ENCODE measurements around the gene B3GAT3. TPM values are rescaled to one million over a fixed set of nuclear protein-coding genes. Genes with fewer than 3 reads are reported as not detected.

Gene B3GAT3
- total RNA-seq, 4 donors from 2014 or later = 28.0 to 47.4 (median 40.8) TPM

GRCh38 chr11:62615521-62615920 lies 6.3 kb downstream of the B3GAT3 start:
- no peak for DNase-seq
- 91% methylated on average over 7 of the region's 7 CpGs; no CpG with 5 or more reads in 1 of the 2 donors for WGBS, 2 donors (ENCODE audit: low coverage in 1 of 2)
- no peaks in the 10 kb centered on the region for H3K9me3 ChIP-seq
- no peaks in the 10 kb centered on the region for H3K36me3 ChIP-seq
- H3K4me3 ChIP-seq = no peak overlapping the region
- intact Hi-C loops (cut with DNase I; ENCODE audit: low total_unique reads) = no loop called here
- in situ Hi-C loops (cut with MboI; ENCODE audit: low pct_ligation_motif_present in 1 of 4, low pct_unique_long_range_greater_than_20kb in 1 of 4, low sequenced_read_pairs in 3 of 4) = no loop called here
- TF ChIP-seq EP300 (IDR thresholded peaks at IDR 0.05; ENCODE audit: low read depth) = no peak
- no peak for TF ChIP-seq POLR2AphosphoS5 (IDR thresholded peaks at IDR 0.05)
- TF ChIP-seq POLR2A (IDR thresholded peaks at IDR 0.05) = no peak
- no peak for TF ChIP-seq CTCF (IDR thresholded peaks at IDR 0.05)
- H3K27ac ChIP-seq = no peak overlapping the region
- H3K27me3 ChIP-seq = no peaks in the 10 kb centered on the region
- H3K4me1 ChIP-seq = peaks cover 18 to 30% (median 23%) of the 10 kb centered on the region in 4 donors

GRCh38 chr11:62614275-62614674 lies 7.5 kb downstream of the B3GAT3 start:
- 73 to 100% methylated on average over 1 to 8 of the region's 8 CpGs for whole genome bisulfite sequencing, 2 donors (ENCODE audit: low coverage in 1 of 2)
- H3K4me3 ChIP-seq = no peak overlapping the region
- H3K27ac ChIP-seq = peak overlapping the region in 1 of 4 donors; percentile 97
- H3K36me3 ChIP-seq = no peaks in the 10 kb centered on the region
- intact Hi-C loops (cut with DNase I; ENCODE audit: low total_unique reads) (no loop called here), in situ Hi-C loops (cut with MboI; ENCODE audit: low pct_ligation_motif_present in 1 of 4, low pct_unique_long_range_greater_than_20kb in 1 of 4, low sequenced_read_pairs in 3 of 4) (no loop called here)
- DNase-seq = no peak
- no peaks in the 10 kb centered on the region for H3K9me3 ChIP-seq
- peaks cover 16 to 24% (median 18%) of the 10 kb centered on the region in 4 donors for H3K4me1 ChIP-seq
- H3K27me3 ChIP-seq = no peaks in the 10 kb centered on the region
- TF ChIP-seq CTCF (IDR thresholded peaks at IDR 0.05) (no peak), POLR2A (IDR thresholded peaks at IDR 0.05) (no peak)

- in situ Hi-C loops (cut with MboI; ENCODE audit: low pct_ligation_motif_present in 1 of 4, low pct_unique_long_range_greater_than_20kb in 1 of 4, low sequenced_read_pairs in 3 of 4) = no loop called here
- 38% methylated on average over 9 of the region's 15 CpGs; no CpG with 5 or more reads in 1 of the 2 donors for WGBS, 2 donors (ENCODE audit: low coverage in 1 of 2)
Observed at GRCh38 chr11:62613291-62613778, 8.5 kb downstream of the B3GAT3 start.

More at GRCh38 chr11:62613291-62613778, 8.5 kb downstream of the B3GAT3 start:
- Histone ChIP-seq H3K36me3 (no peaks in the 10 kb centered on the region), H3K4me1 (peaks cover 16 to 24% (median 18%) of the 10 kb centered on the region in 4 donors), H3K27me3 (no peaks in the 10 kb centered on the region), H3K27ac (peak overlapping the region; percentile 93 to 97 (median 95)), H3K4me3 (peak overlapping the region in 3 of 4 donors; percentile 67 to 86 (median 84)), H3K9me3 (no peaks in the 10 kb centered on the region)
- TF ChIP-seq POLR2A (IDR thresholded peaks at IDR 0.05) (no peak), EP300 (IDR thresholded peaks at IDR 0.05; ENCODE audit: low read depth) (no peak), POLR2AphosphoS5 (IDR thresholded peaks at IDR 0.05) (no peak), CTCF (IDR thresholded peaks at IDR 0.05) (no peak)
- DNase-seq = no peak
- intact Hi-C loops (cut with DNase I; ENCODE audit: low total_unique reads) = no loop called here
